MG63 (cell line): Measurements from ENCODE around the gene LMNTD2. TPM values are rescaled to one million over a fixed set of nuclear protein-coding genes. Genes with fewer than 3 reads are reported as not detected.
"Not testable (repeated sequence)": the region's sequence is repeated elsewhere in the genome, so short reads cannot be mapped to it uniquely, and the experiment has no call there.

ENCODE experiments used
- DNase-seq: peaks from one replicate; pipeline ENCODE4 v3.0.0-alpha.2; 2020
- H3K27me3 ChIP-seq: fragments of 250-450 bp; sonication (Bioruptor Pico); 2 replicates; pipeline ENCODE4 v1.5.1; 2020; ENCODE audit warnings: mild to moderate bottlenecking, moderate library complexity
- H3K36me3 ChIP-seq: fragments of 250-450 bp; sonication (Bioruptor Pico); 2 replicates; pipeline ENCODE4 v1.5.1; 2020; ENCODE audit warnings: mild to moderate bottlenecking, moderate library complexity
- H3K4me3 ChIP-seq: fragments of 250-450 bp; sonication (Bioruptor Pico); 2 replicates; pipeline ENCODE4 v1.5.1; 2020; ENCODE audit warnings: mild to moderate bottlenecking, moderate library complexity
- H3K9me3 ChIP-seq: fragments of 250-450 bp; sonication (Bioruptor Pico); 2 replicates; pipeline ENCODE4 v1.5.1; 2020; ENCODE audit warnings: mild to moderate bottlenecking, moderate library complexity
- total RNA-seq: library from RNA; depleted of rRNA; stranded (reverse); fragments of >200 nt; shearing (Covaris generic); gene quantifications from 2 replicates; pipeline ENCODE4 v1.2.3, GENCODE V29; 2014; ENCODE audit warnings: low replicate concordance

The LMNTD2 gene
- total RNA-seq, 1 experiment from 2014 or later, result 0.20 TPM

DNA sequence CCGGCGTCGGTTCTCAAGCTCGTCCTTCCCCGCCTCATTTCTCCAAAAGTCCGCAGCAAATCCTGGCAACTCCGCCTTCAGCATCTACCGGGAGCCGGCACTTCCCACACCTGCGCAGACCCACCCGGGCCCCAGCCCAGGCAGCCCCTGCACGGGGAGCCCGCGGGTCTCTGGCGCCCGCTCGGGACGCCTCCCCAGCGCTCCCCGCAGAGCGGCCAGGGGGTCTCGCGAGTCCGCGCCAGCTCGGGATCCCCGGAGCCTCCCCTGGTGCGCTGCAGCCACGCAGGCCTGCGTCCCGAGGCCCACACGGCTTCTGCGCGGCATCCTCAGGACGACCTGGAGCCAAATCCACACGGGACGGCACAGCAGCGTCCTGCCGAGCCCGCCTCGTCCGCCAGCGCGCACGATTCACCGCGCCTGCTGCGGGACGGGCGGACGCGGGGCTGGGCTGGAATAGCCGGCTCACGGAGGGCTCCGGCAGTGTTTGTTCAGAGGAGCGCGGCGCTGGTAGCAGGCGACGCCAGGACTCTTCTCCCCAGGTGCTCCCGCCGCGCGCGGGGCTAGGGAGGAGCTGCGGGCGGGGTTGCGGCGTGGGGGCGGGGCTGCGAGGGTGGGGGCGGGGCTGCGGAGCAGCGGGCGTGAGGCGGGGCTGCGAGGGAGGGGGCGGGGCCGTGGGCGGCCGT lies 14.9 kb upstream of the LMNTD2 start:
- peak; percentile 56 for DNase-seq

DNA sequence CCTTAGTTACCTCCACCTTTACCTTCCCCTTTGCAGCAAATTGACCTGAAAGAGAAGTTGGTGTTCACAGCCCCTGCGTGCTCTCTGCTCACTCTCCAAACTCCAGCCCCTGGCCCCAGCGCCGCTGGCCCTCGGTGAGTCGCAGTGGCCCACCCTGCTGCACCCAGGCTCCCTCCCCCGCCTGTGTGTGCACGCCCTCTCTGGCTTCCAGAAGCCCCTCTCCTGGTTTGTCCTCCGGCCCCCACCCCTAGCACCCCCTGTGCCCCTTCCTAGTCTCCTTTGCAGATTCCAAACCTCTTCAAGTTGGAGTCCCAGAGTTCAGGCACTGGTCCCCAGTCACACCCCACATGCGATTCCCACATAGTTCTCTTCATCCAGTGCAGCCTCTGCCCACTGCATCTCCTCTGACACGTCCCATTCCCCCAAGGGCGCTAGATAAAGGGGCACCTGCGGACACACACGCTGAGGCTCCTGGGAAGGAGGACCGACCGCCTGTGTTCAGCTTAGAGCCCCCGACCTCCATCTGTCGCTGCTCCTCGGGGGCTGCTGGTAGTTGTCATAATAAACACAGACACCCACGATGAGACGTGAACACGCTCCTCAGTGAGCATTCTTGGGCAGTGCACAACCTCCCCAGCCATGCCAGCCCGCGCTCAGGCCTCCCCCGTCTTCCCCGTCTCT lies 14.2 kb upstream of the LMNTD2 start:
- DNase-seq, result no peak
- Histone ChIP-seq H3K36me3 (peaks cover 27% of the 10 kb centered on the region), H3K27me3 (no peaks in the 10 kb centered on the region), H3K4me3 (peak overlapping the region; percentile 80), H3K9me3 (peaks cover 2% of the 10 kb centered on the region; the same call in 1 of the 2 replicates)

More for the DNA sequence above, 14.9 kb upstream of the LMNTD2 start:
- no peaks in the 10 kb centered on the region for H3K27me3 ChIP-seq
- H3K9me3 ChIP-seq, result peaks cover 2% of the 10 kb centered on the region; the same call in 1 of the 2 replicates
- peak overlapping the region; percentile 80 for H3K4me3 ChIP-seq
- peaks cover 34% of the 10 kb centered on the region for H3K36me3 ChIP-seq

DNA sequence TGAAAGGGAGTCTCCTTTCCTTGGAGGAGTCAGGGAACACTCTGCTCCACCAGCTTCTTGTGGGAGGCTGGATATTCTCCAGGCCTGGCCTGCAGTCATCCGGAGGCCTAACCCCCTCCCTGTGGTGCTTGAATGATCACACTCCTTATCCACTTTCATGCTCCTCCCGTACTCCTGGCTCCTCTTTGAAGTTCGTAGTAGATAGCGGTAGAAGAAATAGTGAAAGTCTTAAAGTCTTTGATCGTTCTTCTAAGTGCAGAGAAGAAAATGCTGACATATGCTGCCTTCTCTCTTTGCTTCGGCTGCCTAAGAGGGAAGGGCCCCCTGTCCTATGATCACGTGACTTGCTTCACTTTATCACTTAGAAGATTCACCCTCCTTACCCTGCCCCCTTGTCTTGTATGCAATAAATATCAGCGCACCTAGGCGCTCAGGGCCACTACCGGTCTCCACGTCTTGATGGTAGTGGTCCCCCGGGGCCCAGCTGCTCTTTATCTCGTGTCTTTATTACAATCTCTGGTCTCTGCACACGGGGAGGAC lies 13.6 kb upstream of the LMNTD2 start:
- H3K27me3 ChIP-seq, DNase-seq, H3K9me3 ChIP-seq, H3K4me3 ChIP-seq: not testable (repeated sequence)
- peaks cover 21% of the 10 kb centered on the region for H3K36me3 ChIP-seq

DNA sequence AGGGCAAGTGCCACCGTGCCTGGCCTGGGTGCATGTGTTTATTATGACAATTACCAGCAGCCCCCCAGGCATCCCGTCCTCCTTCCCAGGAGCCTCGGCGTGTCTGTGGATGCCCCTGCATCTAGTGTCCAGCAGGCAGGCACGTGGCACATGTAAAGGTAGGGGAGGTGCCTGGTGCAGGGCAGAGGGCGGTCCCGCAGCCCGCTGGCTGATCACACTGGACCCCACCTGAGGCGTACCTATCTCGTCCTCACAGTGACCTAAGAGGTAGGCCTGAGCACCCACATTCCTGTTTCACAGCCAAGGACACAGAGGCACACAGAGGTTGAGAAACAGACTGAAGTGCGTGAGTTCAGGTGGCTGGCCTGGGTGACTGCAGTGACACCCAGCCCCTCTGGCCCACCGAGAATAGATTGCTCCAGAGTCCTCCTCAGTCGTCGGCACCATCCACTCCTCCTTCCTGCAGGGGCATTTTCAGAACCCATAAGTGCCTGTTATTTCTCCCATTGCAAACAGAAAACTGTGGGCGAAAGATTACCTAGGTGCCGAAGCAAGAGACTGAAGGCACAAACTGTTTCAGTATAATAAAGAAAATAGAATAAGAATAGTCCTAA lies 12.7 kb upstream of the LMNTD2 start:
- Histone ChIP-seq H3K27me3 (no peaks in the 10 kb centered on the region), H3K36me3 (peaks cover 15% of the 10 kb centered on the region), H3K9me3 (peaks cover 2% of the 10 kb centered on the region; the same call in 1 of the 2 replicates), H3K4me3 (no peak overlapping the region)
- no peak for DNase-seq

DNA sequence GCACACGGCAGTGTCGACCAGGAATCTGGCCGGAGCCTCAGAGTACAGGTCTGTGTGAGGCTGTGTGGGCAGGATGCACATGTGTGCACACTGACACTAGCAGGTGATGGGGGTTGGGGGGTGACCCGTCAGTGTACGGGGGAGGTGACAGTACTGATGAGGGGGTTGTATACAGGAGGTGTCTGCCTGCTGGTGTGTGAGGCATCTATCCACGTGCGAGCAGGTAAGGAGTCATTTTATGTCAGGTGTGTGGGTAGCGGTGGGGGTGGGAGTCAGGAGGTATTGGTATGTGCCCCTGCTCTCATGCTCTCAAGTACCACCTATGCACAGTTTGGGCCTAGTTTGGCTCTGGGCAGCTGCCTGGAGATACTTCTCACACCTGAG lies 11.3 kb upstream of the LMNTD2 start:
- peaks cover 2% of the 10 kb centered on the region; the same call in 1 of the 2 replicates for H3K9me3 ChIP-seq
- H3K36me3 ChIP-seq, result peaks cover under 1% of the 10 kb centered on the region
- no peaks in the 10 kb centered on the region for H3K27me3 ChIP-seq
- no peak overlapping the region for H3K4me3 ChIP-seq
- no peak for DNase-seq

DNA sequence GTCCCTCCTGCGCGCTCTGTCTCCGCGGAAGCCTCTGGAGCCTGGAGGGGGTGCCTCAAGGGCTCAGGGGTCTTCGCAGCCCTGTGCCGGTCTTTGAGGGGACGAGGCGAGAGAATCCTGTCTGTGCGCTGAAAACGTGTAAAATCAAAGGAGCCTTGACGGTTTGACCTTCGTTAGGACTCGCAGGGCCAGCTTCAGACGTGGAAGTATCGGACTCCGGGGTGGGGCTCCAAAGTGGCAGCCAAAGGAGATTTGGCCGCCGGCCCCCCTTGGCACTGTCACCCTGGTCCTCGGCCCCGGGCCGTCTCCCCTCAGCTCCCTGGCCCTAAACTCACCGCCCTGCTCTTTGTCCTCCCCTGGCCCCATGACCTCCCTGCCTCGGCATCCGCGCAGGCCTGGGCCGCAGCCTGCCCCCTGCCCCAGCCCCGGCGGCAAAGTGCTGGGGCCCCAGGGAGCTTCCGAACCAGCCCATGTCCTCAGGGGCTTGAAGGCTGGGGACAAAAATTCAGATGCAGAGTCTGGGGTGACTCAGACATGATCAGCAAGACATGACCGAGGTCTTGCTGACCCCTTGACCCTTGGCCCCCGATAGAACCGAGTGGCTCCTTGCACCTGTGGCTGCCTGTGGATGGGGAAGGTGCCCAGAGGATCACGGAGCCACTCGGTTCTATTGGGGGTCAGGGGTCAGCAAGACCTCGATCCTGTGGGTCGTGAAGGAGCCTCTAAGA lies 8.8 kb upstream of the LMNTD2 start:
- DNase-seq, result peak; percentile 56

DNA sequence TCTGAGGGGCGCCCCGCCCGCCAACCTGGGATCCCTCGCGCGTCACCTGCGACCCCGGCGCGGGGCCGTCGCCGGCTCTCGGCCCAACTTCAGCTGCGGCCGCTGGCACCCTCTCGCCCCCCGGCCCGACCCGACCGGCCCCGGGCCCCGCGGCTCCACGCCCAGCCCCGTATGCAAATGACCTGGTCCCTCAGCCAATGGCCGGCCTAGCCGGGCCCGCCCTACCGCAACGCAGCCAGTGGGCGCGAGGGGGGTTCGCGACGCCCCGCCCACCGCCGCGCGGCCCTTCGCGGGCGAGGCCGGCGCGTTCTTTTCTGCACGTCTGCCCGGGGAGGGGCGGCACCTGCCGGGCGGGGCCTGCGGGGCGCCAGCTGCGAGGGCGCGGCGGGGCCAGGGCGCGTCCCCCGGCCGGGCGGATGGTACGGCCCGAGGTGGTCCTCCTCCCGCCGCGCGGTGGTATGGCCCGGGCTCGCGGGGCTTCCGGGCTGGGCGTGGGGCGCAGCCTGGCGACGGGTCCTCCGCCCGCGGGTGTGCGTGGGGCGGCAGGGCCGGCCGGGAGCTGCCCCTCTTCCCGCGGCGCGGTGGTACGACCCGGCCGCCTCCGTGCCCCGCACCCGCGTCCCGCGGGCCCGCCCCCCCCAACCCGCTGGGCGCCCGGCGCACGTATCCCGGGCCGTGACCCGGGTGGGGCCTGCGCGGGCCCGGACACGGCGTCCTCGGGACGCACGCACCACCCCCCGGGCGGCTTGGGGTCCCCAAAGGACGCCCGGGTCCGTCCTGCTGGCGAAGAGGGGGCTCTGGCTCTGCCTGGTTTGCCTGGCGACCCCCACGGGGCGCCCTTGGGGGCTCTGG lies 8.0 kb upstream of the LMNTD2 start:
- DNase-seq, result peak; percentile 97
- no peaks in the 10 kb centered on the region; the same call in none of the 2 replicates for H3K36me3 ChIP-seq
- no peaks in the 10 kb centered on the region for H3K9me3 ChIP-seq
- peak overlapping the region; percentile 86 for H3K4me3 ChIP-seq
- no peaks in the 10 kb centered on the region for H3K27me3 ChIP-seq

More for the DNA sequence above, 8.8 kb upstream of the LMNTD2 start:
- Histone ChIP-seq H3K27me3 (no peaks in the 10 kb centered on the region), H3K4me3 (peak overlapping the region; percentile 86), H3K9me3 (no peaks in the 10 kb centered on the region), H3K36me3 (no peaks in the 10 kb centered on the region; the same call in none of the 2 replicates)

DNA sequence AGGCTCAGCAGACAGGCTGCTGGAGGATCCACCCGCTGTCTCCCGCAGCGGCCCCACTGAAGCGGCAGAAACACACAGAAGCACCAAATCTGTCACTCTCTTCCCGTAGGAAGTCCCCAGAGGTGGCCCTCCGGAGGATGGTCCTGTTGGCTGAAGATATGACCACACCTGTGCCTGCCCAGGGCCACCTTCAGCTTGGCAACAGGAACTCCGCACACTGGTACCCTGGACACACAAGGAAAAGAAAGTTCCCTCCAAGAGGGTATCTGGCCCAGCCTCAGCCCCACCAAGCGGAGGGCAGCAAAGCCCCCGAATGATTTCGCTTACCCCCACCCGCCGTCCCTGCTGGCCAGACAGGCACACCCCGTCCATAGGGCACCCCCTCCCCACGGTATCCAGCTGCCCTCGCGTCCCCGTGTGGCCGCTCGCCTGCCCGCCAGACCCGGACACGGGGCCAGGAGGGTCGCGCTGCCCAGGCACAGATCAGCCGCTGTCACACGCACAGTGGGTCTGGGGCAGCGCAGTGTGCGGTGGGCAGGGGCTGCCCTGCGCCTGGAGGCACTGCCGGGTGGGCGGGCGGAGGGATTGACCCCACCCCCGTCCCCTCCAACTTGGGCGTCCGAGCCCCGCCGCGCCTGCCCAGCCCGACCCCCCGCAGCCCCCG lies 7.2 kb upstream of the LMNTD2 start:
- no peak for DNase-seq
- Histone ChIP-seq H3K4me3 (peak overlapping the region; percentile 67), H3K27me3 (no peaks in the 10 kb centered on the region), H3K9me3 (no peaks in the 10 kb centered on the region), H3K36me3 (no peaks in the 10 kb centered on the region; the same call in none of the 2 replicates)

DNA sequence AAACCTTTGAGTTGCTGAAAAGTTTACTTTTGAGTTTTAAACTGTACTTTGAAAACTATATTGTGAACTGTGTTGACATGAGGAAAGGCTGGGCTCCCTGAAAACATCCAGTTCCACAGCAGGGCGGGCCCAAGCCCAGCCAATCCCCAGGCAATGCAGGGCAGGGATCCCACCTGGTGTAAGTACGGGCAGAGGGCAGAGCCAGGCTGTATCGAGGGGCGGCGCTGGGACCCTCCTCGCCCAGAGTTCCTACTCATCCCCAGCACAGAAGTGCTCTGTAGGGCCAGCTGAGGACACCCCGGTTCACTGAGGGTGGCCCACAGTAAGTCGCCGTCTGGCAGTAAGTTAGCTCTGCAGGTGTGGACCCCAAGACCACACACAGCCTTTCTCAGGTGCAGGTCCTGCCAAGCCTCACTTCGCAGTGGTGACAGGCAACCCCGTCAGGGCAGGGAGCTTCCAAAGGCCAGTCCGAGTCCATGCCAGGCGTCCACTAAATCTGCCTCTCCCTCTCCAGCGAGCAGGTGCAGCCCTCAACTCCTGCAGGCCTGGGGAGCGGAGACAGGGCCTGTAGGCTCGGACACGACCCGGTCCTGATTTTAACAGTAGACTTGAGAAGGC lies 6.6 kb upstream of the LMNTD2 start:
- Histone ChIP-seq H3K27me3 (no peaks in the 10 kb centered on the region), H3K4me3 (peak overlapping the region; percentile 67), H3K36me3 (no peaks in the 10 kb centered on the region; the same call in none of the 2 replicates), H3K9me3 (no peaks in the 10 kb centered on the region)
- no peak for DNase-seq

DNA sequence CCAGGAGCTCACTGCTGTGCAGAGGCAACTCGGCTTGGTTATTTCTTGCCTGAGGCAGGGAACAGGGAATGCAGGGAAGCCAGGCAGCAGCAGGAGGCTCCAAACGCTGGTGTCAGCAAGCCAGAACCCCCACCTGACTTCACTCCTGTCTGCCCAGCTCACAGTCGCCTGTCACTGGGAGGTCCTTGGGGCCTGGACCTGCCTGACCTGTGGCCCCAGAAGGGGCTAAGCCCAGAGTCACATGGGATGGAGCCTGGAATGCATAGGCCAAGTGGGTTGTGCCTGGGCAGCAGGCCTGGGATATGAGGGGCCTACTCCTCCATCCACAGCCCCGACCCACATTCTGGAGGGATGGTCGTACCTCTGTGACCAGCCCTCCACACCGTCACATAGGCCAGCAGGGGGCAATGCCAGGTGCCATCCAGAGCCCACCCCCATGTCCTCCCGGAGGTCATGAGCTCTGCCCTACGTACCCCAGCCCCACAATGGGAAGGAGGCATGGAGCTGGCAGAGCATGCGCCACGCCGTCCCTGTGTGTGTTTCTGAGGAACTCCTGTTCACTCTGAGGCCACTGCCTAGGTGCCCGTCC lies 5.5 kb upstream of the LMNTD2 start:
- Histone ChIP-seq H3K27me3 (no peaks in the 10 kb centered on the region), H3K4me3 (no peak overlapping the region), H3K36me3 (no peaks in the 10 kb centered on the region; the same call in none of the 2 replicates), H3K9me3 (no peaks in the 10 kb centered on the region)
- no peak for DNase-seq

DNA sequence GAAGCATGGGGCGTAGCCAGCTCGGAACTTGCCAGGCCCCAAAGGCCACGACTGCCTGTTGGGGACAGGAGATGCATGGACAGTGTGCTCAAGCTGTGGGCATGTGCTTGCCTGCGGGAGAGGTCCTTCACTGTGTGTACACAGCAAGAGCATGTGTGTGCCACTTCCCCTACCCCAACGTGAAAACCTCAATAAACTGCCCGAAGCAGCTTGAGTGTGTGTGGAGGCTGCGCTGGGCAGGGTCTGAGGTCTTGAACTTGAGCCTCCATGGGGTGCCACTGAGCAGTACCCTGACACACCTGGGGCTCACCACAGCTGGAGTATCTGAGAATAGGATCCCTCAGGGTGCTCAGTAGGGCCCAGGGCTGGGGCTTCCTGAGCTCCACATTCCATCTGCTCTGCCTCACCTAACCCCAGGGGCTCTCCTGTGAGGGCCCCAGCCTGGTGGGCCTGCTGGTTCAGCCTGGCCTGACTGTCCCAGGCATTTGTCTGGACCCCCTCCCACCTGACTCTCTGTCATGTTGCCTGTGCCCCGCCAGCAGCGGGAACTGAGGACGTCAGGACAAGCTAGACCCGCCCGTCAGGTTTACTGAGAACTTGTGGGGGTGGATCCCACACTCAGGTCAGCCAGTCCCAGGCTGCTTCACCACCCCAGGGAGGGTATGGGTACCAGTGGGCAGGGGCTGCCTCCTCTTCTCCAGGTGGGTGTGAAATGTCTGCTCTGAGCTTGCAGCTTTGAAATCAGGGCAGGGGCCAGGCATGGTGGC lies 3.5 kb upstream of the LMNTD2 start:
- no peak overlapping the region for H3K4me3 ChIP-seq
- H3K36me3 ChIP-seq, result no peaks in the 10 kb centered on the region; the same call in none of the 2 replicates
- no peaks in the 10 kb centered on the region for H3K27me3 ChIP-seq
- DNase-seq, result no peak
- H3K9me3 ChIP-seq, result no peaks in the 10 kb centered on the region

DNA sequence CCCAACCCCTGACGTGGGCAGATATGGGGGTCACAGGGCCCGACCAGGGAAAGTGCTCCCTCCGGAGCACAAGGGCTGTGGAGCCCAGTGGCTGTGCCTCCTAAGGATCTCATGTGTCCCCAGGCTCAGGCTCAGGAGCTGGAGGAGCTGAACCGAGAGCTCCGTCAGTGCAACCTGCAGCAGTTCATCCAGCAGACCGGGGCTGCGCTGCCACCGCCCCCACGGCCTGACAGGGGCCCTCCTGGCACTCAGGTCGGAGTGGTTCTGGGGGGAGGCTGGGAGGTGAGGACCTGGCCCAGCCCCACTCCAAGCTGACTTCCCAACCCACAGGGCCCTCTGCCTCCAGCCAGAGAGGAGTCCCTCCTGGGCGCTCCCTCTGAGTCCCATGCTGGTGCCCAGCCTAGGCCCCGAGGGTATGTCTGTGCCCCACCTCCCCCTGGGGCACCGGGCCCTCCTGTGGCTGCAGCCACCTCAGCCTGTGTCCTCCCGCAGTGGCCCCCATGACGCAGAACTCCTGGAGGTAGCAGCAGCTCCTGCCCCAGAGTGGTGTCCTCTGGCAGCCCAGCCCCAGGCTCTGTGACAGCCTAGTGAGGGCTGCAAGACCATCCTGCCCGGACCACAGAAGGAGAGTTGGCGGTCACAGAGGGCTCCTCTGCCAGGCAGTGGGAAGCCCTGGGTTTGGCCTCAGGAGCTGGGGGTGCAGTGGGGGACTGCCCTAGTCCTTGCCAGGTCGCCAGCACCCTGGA lies 2.7 kb upstream of the LMNTD2 start:
- Histone ChIP-seq H3K9me3 (no peaks in the 10 kb centered on the region), H3K4me3 (no peak overlapping the region), H3K36me3 (no peaks in the 10 kb centered on the region; the same call in none of the 2 replicates), H3K27me3 (no peaks in the 10 kb centered on the region)
- DNase-seq, result no peak

DNA sequence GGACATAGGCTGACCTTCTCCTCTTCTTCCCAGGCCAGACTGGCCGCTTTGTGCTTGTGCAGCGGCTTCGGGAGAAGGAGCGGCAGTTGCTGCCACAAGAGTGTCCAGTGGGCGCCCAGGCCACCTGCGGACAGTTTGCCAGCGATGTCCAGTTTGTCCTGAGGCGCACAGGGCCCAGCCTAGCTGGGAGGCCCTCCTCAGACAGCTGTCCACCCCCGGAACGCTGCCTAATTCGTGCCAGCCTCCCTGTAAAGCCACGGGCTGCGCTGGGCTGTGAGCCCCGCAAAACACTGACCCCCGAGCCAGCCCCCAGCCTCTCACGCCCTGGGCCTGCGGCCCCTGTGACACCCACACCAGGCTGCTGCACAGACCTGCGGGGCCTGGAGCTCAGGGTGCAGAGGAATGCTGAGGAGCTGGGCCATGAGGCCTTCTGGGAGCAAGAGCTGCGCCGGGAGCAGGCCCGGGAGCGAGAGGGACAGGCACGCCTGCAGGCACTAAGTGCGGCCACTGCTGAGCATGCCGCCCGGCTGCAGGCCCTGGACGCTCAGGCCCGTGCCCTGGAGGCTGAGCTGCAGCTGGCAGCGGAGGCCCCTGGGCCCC lies 1.6 kb upstream of the LMNTD2 start:
- no peaks in the 10 kb centered on the region for H3K9me3 ChIP-seq
- no peak overlapping the region for H3K4me3 ChIP-seq
- no peaks in the 10 kb centered on the region for H3K27me3 ChIP-seq
- H3K36me3 ChIP-seq, result no peaks in the 10 kb centered on the region; the same call in none of the 2 replicates
- DNase-seq, result no peak
